Mammary epithelial cell (primary cell): ENCODE results near the gene TGM2.
"Not testable (repeated sequence)": the region's sequence is repeated elsewhere in the genome, so short reads cannot be mapped to it uniquely, and the experiment has no call there.

Experiments
- CTCF ChIP-seq, 2 donors: IDR thresholded peaks in 1 of 2; conservative IDR thresholded peaks in 1 of 2; 2 replicates each; pipeline ENCODE4 v1.5.1; 2011 to 2012; ENCODE audit warnings: inconsistent platforms in 2 of 2, low read length in 2 of 2, mild to moderate bottlenecking in 2 of 2, control low read depth in 1 of 2, low read depth in 1 of 2; ENCODE audit not compliant: insufficient read depth in 1 of 2; ENCODE audit errors: extremely low read depth in 1 of 2
- EZH2 ChIP-seq: IDR thresholded peaks from 2 replicates; pipeline ENCODE4 v1.6.1; 2012; ENCODE audit warnings: low read length, inconsistent platforms, borderline replicate concordance

GRCh38 chr20:38107386-38107785 lies 57.7 kb downstream of the TGM2 start:
- not testable (repeated sequence) for TF ChIP-seq CTCF (conservative IDR thresholded peaks at IDR 0.05 in 1 of 2, IDR thresholded peaks at IDR 0.05 in 1 of 2; ENCODE audit: extremely low read depth in 1 of 2, insufficient read depth in 1 of 2, low read depth in 1 of 2, low read length in 2 of 2); EZH2
